GM19043 (cell line): ENCODE results near the gene IKZF4.
"Not testable (repeated sequence)": the region's sequence is repeated elsewhere in the genome, so short reads cannot be mapped to it uniquely, and the experiment has no call there.

Experiments
- ATAC-seq: cut with Tn5 transposase; IDR thresholded peaks from one replicate; pipeline ENCODE4 v1.9.1; 2021; ENCODE audit warnings: low read depth; ENCODE audit not compliant: unreplicated experiment

IKZF4 gene

GRCh38 chr12:56020423-56021184 lies at the start of gene IKZF4:
IKZF4 (plus strand) TSS chr12:56021043; CDS start chr12:56021494, 451 bp downstream.
- ATAC-seq: no peak

- ATAC-seq: no peak
Observed at GRCh38 chr12:55972042-55972441, 48.8 kb upstream of the IKZF4 start.

GRCh38 chr12:55972456-55972855 lies 48.4 kb upstream of the IKZF4 start:
- no peak for ATAC-seq

GRCh38 chr12:55972911-55973598 lies 47.8 kb upstream of the IKZF4 start:
- no peak for ATAC-seq

- ATAC-seq: peak; percentile 89
Observed at GRCh38 chr12:55973599-55974307, 47.1 kb upstream of the IKZF4 start, which contains the start of gene RAB5B. RAB5B (plus strand) TSS chr12:55974078; CDS start chr12:55986961, 12,883 bp downstream.

- no peak for ATAC-seq
Observed at GRCh38 chr12:55974308-55974730, 46.5 kb upstream of the IKZF4 start.

GRCh38 chr12:55978393-55978792 lies 42.5 kb upstream of the IKZF4 start:
- no peak for ATAC-seq

- no peak for ATAC-seq
Observed at GRCh38 chr12:55979069-55979468, 41.8 kb upstream of the IKZF4 start.

- not testable (repeated sequence) for ATAC-seq
Observed at GRCh38 chr12:55981882-55982281, 39.0 kb upstream of the IKZF4 start.

- ATAC-seq: peak; percentile 89
Observed at GRCh38 chr12:55982319-55982936, 38.4 kb upstream of the IKZF4 start.

GRCh38 chr12:55983232-55983842 lies 37.5 kb upstream of the IKZF4 start:
- ATAC-seq: no peak

- ATAC-seq: no peak
Observed at GRCh38 chr12:55984861-55985260, 36.0 kb upstream of the IKZF4 start.

GRCh38 chr12:55985341-55985740 lies 35.5 kb upstream of the IKZF4 start:
- no peak for ATAC-seq

GRCh38 chr12:55985976-55986375 lies 34.9 kb upstream of the IKZF4 start:
- not testable (repeated sequence) for ATAC-seq

- no peak for ATAC-seq
Observed at GRCh38 chr12:55991110-55991509, 29.7 kb upstream of the IKZF4 start.

- ATAC-seq: no peak
Observed at GRCh38 chr12:55993230-55993853, 27.5 kb upstream of the IKZF4 start.

GRCh38 chr12:55995366-55995765 lies 25.5 kb upstream of the IKZF4 start:
- no peak for ATAC-seq

- ATAC-seq: no peak
Observed at GRCh38 chr12:55996201-55996714, 24.6 kb upstream of the IKZF4 start.

GRCh38 chr12:55996715-55997534 lies 23.9 kb upstream of the IKZF4 start, which contains the start of gene SUOX:
SUOX (plus strand) TSS chr12:55997276; CDS start chr12:56002222, 4,946 bp downstream.
- ATAC-seq: peak; percentile 99
